Left forelimb (tissue), 1 donor: ENCODE results near the gene UNC13B.
"Not testable (repeated sequence)": the region's sequence is repeated elsewhere in the genome, so short reads cannot be mapped to it uniquely, and the experiment has no call there.

Source experiments
- DNase-seq: peaks from one replicate; pipeline ENCODE4 v3.0.0-alpha.2; 2018; ENCODE audit warnings: low spot score

The UNC13B gene

DNA sequence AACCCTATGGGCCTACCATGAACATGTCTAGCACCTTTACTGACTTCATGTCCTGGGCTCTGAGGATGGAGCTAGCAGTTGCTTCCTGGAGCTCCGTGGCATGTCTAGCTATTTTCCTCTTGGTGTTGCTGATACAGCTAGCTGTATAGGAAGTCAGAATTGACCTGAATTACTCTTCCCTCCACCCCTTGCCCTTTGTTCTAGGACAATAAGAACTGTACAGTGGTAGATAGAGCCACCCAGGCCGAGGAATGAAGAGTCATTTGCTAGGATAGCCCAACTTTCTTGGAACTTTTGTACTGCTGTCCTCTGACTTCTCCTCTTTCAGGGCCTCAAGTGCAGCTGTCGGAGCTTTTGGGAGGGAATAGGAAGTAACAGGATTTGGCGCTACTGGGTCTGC is 218.2 kb downstream of the UNC13B start:
- no peak for DNase-seq

DNA sequence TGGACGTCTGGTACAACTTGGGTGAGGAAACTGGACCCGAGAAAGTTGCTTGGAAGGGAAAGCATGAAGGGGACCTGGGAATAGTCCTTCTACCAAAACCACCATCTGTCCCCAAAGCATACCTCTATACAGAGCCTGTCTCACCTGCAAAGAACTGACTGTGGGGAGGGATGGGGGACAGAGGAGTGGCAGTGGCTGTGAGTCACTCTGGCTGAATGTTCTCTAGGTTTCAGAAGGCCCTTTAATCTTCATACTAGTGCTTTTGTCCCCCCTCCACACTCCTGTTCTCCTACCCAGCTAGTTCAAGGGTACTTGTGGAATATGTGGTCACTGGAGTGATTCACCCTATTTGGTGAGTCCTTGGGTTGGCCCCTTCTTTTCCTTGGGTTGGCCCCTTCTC is 218.8 kb downstream of the UNC13B start:
- no peak for DNase-seq

- DNase-seq, result no peak
Observed at GRCh38 chr9:35385042-35385441, 223.2 kb downstream of the UNC13B start.

- DNase-seq, result no peak
Observed at GRCh38 chr9:35395076-35395705, 233.4 kb downstream of the UNC13B start.

DNA sequence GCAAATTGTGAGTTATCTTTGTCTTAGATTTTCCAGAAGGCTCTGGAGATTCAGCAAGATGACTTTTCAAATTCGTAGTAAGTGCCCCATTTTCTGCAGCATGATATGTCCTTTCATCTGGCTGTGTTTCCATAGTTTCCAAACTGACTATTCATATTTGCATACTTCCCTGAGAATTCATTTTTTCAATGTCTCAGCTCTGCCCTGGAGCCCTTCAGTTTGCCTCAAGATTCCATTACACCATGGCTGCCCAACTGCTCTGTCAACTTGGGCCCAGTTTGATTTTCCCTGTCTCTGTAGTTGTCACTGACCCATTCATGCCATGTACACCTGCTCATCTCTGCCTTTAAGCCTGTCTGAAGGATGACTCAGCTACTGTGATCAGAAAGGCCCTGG is 233.9 kb downstream of the UNC13B start:
- DNase-seq, result no peak

DNA sequence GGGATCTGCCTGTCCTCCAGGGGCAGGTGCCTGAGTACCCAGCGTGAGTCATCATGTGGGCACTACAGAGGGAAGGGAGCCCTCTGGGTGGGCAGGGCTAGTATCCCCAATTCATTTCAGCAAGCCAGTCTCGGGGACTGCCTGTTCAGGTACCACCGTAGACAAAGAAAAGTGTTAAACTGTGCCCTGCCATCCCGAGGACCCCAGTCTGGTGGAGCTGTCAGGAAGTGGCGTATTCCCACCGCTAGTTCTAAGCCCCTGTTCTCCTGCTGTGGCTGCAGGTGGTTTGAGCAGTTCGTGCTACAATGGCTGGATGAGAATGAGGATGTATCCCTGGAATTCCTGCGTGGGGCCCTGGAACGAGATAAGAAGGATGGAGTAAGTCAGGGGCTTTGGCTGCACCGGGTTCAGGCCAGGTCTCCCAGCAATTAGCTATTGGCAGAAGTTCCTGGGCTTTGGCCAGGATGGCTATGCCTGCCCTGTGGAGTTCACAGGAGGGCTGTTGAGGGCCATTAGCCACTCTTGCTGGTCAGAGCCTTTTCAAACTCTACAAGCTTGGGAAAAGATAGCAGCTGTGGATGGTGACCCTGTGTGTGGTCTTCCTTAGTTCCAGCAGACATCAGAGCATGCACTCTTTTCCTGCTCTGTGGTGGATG is 234.9 kb downstream of the UNC13B start:
- DNase-seq, result no peak

GRCh38 chr9:35397216-35397698 is 235.4 kb downstream of the UNC13B start:
- no peak for DNase-seq

DNA sequence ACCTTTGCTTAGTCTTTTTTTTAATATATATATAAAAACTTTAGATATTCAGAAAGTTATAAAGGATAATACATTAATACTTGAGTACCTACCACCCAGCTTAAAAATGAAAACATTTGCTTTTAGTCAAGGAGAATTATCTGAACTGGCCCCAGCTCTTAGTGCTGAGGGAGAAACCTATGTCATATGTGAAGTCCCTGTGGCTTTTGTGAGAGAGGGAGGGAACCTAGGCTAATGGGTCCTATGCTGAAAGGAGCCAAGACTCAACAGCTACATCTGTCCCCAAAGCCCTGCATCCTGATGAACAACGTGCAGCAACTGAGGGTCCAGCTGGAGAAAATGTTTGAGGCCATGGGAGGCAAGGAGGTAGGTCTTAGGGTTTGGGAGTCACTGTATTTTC is 236.1 kb downstream of the UNC13B start:
- DNase-seq, result no peak

GRCh38 chr9:35398651-35399335 is 237.0 kb downstream of the UNC13B start:
- DNase-seq, result no peak

DNA sequence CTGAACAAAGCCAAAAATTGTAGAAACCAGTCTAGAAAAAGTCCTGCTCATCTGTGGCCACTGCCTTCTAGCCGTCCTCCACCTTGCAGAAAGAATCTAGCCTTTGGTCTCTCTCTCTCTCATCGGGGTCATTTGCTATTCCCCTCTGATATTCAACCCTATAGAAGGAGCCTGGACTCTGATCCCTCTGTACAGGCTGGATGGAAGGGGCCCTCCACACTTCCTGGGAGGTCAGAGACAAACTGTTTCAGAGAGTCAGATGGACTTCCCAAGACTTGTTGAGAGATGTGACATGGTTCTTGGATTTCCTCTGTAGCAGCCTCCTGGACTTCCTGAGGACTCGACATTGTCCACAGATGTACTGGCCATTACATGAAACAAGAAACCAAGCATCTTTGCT is 243.1 kb downstream of the UNC13B start:
- DNase-seq, result no peak

DNA sequence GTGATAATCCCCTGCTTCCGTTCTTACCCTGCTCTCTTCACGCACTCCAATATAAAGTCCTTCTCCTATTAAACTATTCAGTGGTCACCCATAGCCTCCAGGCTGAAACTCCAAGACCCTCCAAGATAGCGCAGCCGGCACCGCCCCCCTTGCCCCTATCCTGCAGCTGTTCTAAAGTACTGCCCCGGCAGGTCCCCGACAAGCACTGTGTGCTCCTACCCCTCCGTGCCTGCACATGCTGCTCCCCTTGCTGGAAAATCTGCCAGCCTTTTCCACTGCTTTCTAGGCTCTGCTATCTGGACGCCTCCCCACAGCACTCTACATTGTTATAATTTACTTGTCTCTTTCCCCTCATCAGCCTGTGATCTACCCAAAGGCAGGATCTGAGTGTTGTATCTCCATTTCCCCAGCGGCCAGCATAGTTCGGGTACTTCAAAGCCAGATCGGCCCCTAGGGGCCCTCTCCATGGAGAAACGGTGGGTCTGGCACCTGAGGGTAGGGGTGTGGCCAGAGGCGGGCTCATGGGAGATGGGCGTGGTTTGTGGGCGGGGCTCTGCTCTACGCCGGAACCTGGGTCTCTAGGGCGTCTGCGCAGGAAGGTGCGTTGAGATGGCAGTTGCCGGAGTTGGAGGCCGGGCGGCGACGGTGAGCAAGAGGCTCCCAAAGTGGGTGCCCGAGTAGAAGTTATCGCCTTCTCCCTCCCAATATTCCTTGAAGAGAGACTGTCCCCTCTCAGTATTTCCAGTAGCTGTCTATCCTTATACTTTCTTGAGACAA is 244.6 kb downstream of the UNC13B start:
- DNase-seq, result no peak

- no peak for DNase-seq
Observed at GRCh38 chr9:35407846-35408245, 246.0 kb downstream of the UNC13B start.

DNA sequence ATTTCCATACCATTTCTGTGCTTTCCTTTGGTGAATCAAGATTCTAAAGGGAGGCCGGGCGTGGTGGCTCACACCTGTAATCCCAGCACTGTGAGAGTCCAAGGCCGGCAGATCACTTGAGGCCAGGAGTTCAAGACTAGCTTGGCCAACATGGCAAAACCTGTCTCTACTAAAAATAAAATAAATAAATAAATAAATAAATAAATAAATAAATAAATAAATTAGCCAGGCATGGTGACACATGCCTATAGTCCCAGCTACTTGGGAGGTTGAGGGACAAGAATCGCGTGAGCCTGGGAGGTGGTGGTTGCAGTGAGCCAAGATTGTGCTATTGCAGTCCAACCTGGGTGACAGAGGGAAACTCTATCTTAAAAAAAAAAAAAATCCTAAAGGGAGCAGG is 247.6 kb downstream of the UNC13B start:
- DNase-seq, result not testable (repeated sequence)

GRCh38 chr9:35414889-35415288 is 253.1 kb downstream of the UNC13B start:
- DNase-seq, result no peak

DNA sequence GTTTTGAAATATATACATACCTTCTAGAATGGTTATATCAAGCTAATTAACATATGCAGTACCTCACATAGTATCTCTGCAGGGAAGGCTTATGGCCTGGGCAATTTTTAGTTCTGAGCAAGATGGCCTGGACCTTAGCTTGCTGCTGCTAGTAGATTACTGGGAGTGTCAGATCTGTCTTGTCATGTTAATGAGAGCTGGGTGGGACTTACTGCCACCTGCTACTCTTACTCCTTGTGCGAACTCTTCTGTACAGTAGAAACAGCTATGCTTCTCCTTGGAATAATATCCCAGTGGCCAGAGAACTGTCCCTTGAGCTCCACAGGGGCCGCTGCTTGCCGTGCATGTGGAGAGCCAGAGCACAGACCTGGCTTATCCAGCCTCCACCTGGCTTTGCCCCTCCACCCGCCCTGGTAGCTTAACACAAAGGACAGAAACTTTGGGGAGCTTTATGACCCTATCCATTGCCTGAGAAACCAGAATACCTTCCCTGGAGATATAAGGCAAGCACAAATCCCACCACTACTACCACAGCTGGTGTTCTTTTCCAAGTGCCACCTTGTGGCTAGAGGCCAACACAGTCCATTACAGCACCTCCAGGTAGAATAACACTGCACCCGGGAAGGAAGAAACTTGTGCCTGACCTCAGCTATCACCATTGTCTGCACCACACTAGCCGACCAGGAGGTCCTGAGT is 253.7 kb downstream of the UNC13B start:
- no peak for DNase-seq

- no peak for DNase-seq
Observed at GRCh38 chr9:35416098-35416427, 254.3 kb downstream of the UNC13B start.

DNA sequence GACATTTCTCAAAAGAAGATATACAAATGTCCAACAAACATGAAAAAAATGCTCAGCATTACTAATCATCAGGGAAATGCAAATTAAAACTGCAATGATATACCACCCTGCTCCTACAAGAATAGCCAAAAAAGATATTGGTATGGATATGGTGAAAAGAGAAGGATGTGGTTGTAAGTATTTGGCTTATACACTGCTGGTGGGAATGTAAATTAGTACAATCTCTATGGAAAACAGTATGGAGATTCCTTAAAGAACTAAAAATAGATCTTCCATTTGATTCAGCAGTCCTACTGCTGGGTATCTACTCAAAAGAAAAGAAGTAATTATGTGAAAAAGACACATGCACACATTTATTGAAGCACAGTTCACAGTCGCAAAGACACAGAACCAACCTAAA is 260.5 kb downstream of the UNC13B start:
- no peak for DNase-seq

DNA sequence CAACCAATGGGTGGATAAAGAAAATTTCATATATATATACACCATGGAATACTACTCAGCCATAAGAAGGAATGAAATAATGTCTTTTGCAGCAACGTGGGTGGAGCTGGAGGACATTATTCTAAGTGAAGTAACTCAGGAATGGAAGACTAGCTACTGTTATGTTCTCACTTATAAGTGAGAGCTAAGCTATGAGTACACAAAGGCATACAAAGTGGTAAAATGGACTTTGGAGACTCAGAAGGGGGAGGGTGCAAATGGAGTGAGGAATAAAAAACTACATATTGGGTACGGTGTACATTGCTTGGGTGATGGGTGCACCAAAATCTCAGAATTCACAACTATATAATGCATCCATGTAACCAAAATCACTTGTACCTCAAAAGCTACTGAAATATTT is 260.9 kb downstream of the UNC13B start:
- no peak for DNase-seq

GRCh38 chr9:35423499-35423898 is 261.7 kb downstream of the UNC13B start:
- DNase-seq, result no peak

DNA sequence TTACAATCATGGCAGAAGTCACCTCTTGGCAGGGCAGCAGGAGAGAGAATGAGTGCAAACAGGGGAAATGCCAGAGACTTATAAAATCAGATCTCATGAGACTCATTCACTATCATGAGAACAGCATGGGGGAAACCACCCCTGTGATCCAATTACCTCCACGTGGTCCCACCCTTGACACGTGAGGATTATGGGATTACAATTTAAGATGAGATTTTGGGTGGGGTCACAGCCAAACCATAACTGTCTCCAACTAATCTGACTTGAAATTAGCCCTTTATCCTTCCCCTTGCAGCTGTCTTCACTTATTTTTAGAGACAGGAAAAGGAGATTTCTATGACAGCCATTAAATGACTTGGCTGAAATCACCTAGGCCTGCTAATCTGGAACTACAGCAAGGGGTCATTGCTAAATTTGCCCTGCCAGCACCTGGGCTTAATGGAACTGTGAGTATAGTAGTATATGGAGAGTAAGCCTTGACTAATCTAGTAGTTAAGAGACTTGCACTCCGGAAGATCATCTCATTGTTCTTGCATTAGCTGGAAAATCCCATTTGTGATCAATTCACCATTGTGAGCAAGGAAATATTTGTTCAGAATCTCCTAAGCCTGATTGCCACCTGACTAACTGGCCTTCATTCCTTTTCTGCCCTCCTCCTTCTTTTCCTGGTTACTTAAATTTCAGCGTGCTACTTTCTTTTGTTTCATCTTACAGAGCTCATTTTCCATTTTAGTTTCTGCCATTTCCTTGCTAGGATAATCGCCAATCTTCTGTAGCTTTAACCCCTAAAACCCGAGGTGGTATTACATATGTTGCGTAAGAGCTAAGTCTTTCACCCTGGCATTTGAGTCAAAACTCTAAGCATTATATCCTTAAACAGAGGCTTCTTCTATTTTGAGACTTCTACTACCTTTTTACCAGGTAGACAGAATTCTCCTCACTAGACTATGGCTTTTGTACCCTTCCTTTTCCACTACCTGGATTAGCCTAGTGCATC is 262.8 kb downstream of the UNC13B start:
- DNase-seq, result no peak

DNA sequence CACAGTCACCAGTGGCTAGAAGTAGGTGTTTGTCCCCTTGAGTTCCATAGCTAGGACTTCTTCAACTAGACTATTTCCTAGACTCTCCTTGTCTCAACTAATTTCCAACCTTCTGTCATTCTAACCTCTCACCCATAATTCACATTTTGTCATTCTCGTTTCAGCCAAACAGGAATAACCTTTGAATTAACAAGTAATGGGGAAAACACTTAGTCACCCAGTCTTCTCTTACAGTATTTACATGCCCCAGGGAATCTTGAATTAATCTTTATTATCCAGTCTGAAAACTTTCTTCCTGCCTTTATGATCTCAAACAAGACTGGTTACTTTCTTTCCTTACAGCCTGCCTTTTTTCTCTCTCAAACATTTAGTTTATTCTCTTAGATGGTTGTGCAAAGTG is 264.8 kb downstream of the UNC13B start:
- no peak for DNase-seq
